NCI-H187 (cell line): ENCODE measurements around the gene ASPM.

Experiments
- DNase-seq, 2 experiments: peaks; one replicate each; lab custom pipeline; 2025; lab: John Stamatoyannopoulos, UW

Gene ASPM, protein sequence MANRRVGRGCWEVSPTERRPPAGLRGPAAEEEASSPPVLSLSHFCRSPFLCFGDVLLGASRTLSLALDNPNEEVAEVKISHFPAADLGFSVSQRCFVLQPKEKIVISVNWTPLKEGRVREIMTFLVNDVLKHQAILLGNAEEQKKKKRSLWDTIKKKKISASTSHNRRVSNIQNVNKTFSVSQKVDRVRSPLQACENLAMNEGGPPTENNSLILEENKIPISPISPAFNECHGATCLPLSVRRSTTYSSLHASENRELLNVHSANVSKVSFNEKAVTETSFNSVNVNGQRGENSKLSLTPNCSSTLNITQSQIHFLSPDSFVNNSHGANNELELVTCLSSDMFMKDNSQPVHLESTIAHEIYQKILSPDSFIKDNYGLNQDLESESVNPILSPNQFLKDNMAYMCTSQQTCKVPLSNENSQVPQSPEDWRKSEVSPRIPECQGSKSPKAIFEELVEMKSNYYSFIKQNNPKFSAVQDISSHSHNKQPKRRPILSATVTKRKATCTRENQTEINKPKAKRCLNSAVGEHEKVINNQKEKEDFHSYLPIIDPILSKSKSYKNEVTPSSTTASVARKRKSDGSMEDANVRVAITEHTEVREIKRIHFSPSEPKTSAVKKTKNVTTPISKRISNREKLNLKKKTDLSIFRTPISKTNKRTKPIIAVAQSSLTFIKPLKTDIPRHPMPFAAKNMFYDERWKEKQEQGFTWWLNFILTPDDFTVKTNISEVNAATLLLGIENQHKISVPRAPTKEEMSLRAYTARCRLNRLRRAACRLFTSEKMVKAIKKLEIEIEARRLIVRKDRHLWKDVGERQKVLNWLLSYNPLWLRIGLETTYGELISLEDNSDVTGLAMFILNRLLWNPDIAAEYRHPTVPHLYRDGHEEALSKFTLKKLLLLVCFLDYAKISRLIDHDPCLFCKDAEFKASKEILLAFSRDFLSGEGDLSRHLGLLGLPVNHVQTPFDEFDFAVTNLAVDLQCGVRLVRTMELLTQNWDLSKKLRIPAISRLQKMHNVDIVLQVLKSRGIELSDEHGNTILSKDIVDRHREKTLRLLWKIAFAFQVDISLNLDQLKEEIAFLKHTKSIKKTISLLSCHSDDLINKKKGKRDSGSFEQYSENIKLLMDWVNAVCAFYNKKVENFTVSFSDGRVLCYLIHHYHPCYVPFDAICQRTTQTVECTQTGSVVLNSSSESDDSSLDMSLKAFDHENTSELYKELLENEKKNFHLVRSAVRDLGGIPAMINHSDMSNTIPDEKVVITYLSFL (N-terminal part only)

DNA sequence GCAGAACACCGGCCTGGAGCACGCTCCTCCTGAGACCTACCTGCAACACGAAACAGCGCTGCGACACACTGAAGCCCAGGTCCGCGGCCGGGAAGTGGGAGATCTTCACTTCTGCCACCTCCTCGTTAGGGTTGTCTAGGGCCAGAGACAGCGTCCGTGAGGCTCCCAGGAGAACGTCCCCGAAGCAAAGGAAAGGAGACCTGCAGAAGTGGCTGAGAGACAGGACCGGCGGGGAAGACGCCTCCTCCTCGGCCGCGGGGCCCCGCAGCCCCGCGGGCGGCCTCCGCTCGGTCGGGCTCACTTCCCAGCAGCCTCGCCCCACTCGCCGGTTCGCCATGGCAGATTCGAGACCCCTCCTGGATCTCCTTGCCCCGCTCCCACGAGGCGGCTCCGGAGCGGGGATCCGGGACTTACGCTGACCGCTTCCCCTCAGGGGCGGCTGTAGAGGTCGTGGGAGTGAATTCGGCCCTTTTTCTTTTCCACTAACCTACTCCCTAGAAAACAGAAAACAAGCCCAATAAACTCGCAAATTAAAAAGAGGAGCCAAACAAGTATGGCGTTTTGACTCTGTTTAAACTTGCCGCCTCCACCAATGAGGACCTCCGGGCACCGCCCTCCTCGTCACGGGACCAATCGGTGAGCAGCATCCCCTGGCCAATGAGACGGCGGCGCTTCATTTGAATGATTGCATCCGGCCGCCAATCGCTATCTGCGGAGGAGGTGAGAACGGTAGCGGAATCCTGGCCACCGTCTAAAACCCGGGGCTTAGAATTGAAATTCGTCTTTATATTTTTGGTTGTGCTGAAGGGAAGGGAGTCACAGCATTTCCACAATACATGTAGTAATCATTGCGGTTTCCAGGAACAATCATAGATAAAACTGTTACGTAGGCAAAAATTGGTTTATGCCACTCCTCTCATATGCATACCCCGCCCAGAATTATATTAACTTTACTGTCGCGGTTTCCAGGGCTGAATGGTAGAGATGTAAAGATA lies at the start of gene ASPM:
ASPM (minus strand) TSS at position 569 of the 995 bp plus-strand sequence; CDS start at position 337, 232 bp downstream.
- DNase-seq: peak; percentile 73 to 76

DNA sequence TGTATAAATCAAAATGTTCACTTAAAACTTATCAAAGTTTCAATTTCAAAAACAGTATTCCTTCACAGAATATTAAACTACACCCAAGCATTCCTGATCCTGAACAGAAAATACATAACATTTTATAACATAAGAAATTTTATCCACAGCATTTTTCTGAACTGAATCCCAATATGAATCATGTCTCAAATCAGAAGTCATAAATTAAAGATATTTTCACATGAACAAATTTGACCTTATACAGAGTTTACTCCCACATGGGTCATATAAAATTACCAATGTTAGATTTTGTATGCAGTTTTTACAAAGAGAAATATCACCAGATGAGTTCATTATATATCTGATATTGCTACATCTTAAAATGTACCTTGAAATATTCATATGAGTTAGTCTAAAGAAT lies 48.6 kb upstream of the ASPM start:
- no peak for DNase-seq

DNA sequence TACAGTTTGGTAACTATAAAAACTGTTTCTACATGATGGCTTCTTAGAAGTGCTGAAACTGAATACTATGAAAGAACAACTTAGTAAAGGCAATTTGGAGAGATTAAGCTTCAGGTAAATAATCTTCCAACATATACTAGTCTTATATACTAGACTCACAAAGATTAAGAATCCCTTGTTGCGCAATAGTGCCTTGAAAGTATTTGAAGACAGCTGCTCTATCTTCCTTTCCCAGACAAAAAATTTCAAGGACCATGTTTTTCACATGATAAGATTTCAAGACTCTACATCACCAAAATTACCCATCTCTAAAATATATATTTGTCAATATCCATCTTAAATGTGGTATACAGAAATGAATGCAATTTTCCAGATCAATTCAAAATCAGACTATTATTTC lies 37.7 kb upstream of the ASPM start:
- no peak for DNase-seq

DNA sequence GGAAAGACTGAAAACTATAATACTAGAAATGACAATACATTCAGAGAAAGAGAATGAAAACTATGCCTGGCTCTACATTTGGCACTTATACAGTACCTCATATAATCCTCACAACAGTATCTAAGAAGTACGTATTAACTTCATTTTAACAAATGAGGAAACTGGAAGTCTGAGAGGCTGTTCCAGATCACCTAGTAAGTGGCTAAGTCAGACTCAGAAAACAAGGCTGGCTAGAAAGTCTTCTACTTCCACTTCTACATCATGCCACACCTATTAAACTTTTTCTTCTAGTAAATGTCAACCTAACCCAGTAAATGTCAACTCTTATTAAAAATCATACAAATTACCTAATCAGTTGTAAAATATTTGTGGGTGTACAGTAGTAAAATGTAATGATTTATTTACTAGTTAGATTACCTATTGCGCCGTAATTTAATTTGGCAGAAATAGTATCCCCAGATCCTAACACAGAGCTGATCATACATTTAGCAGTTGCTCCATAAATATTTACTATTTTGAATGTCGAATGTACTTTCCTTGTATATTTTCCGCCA lies 36.8 kb upstream of the ASPM start:
- DNase-seq: no peak

DNA sequence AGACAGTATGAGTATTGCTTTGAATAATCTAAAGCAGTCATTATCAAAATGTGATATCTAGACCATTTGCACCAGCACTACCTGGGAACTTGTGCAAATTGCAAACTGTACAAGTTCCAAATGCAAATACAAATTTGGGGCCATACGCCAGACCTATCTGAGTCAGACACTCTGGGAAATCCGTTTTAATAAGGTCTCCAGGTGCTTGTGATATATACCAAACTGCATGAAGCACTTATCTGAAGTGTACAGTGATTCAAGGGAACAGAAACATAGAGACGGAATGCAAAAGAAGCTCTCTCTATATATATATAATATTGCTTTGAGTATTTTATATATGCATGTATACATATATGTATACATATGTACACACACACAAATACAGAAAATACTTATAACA lies 36.2 kb upstream of the ASPM start:
- no peak for DNase-seq

DNA sequence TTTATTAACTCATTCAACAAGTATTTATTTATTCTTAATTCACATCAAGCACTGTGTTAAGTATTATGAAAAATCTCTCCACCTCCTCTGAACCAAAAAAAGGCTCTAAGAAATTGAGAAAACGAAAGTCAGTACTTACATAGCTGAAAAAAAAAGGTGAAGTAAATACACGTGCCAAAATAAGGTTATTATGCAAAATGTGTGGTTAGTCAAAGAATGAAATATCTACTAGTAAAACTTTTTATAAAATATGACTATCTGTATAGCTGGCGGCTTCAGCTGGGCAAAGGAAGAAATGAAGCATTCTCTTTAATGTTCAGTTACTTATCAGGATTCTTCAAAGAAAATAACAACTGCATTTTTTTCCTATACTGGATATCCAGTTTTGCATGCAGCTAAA lies 35.5 kb upstream of the ASPM start:
- no peak for DNase-seq

DNA sequence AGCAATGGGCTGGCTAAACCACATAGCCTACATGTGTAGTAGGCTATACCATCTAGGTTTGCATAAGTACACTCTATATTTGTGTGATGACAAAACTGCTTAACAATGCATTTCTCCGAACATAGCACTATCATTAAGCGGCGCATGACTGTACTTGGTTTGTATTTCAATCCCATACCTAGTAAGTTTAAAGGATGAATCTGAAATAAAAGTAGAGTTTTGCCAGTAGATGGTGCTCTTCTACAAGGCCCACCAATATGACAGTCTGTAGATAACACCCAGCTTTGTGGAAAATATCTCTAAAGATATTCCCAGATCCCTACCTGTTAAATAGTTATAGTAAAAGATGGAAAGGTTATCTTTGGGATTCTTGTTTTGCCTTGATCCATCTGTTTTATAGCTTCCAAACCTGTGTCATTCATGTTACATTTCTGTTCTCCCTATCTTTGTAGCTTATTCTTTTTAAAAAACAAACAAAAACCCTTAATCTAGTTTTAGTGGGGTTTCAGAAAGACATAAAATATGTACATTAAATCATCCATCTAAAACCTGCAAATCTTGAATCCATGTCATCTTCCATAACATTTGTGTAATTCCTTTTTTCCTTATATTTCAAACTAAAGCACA lies 33.9 kb upstream of the ASPM start:
- no peak for DNase-seq

DNA sequence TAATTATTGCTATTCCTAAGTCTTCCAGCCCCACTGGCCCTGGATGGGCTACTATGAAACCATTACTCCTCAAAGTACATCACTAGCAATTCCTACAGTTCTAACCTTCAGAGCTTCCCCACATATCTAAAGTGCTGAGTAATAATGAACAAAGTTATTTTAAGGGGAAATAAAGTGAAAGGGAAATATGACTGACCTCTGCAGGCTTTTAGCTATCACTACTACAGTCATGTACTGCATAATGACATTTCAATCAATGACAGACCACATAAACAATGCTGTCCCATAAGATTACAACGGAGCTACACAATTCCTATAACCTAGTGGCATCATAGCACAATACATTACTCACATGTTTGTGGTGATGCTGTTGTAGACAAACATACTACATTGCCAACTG lies 32.5 kb upstream of the ASPM start:
- no peak for DNase-seq

DNA sequence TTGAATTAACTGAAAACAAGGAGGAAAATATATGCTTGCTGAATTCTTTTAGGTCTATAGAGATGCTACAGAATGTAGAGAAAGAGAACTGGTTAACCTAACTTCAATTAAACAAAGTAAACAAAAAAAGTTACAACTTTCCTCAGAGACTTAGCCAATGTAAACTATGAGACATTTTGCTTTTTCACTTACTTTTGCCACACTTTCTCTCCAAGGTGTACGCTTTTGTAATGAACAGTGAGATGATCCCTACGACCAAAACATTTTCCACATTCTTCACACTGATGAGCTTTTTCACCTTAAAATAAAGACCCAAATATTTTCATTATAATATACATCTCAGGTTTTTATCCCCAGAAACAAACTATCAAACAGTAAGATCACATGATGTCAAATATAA lies 28.3 kb upstream of the ASPM start:
- DNase-seq: no peak

DNA sequence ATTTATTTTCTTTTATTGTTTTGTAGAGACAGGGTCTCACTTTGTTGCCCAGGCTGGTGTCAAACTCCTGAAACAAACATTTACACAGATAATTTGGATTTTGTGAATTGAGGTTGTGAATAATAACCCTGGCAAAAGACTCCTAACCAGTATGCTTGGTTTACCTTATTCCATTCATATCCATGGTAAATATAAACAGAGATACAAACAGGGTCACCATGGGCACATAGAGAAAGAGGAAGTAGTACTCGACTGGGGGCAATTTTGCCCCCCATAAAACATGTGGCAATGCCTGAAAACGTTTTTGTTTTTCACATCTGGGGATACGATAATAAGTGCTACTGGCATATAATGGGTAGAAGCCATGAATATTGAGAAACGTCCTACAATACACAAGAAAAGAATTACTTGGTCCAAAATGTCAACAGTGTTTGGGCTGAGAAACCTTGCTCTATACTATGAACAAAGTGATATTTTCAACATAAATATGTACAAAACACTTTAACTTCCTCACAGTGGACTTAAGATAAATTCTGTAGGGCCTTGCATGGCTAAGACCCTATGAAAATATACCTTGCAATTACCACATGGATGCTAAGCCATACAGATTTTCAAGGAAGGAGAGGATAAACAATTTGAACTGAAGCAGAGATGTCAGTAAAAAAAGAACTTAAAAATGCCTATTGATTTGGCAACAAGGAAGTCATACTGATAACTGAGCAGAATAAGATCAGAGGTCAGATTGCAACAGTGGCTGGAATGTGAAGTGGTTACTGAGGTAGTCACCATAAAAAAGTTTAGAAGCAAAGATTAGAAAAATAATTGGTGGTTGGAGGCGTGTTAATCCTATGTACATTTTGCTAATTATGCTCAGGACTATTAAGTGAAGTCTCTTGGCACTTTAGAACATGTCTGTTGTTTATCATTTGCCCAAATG lies 27.4 kb upstream of the ASPM start:
- DNase-seq: no peak

DNA sequence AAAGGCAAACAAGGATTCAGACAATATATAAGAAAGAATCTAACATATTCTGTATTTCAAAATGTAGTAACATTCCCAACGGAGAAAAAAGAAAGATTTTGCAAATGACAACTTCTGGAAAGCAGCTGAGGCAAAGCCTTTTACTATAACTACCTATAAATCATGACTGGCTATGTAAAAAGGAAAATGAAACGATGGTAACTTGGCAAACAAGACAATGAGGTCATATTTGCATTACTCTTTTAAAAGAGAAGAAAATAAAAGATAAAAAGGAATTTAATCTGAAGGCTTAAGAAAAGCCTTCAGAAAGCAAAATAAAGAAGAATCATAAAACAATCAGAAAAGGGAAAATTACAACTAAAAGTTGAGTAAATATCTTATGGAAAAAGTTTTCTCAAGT lies 25.1 kb upstream of the ASPM start:
- DNase-seq: no peak

DNA sequence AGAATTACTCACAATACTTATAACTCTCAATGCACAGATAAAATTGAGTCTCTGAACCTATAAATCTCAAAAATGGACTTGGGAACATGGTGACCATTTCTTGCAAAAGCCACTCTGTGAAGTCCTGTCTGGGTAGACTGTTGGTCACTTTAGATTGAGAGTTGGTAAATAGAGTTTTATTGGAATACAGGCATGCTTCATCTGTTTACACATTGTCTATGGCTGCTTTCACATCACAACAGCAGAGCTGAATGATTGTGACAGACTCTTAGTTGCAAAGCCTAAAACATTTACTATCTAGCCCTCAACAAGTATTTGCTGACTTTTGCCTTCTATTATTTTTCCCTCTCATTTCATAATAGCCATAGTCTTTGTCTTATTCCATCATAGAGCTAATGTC lies 24.1 kb upstream of the ASPM start:
- DNase-seq: no peak

DNA sequence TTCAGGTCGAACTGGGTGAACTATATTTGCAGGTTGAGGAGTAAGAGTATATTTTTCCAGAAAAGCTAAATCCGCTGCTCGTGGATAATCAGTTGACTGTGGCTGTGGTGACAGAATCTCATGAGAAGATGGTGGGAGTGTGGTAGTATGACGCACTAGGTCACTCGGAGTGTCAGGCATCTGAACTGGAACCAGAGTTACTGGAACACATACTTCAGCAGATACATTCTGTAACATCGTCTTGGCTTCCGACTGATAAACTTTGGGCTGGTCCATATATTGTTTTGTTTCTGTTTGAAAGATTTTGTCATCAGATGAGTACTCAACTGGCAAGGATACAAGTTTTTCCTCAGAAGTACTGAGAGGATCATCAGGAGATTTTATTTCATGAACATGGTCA lies 13.0 kb upstream of the ASPM start:
- no peak for DNase-seq

DNA sequence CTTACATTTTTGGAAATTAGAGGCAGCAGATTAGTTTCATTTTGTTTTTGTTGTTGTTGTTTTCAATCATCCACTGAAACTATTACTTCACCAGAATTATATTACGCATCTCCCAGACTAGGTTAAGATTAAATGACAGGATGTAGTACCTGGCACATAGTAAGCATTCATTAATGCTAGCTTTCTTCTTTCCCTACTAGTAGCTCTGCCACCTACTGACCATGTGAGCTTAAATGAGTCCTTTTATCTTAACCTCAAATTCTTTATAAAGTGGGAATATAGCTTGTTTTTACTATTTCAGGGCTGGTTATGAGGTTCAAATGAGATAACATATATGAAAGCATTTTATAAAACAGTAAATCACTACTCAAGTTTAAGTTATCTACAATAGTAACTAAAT lies 10.2 kb upstream of the ASPM start:
- no peak for DNase-seq

DNA sequence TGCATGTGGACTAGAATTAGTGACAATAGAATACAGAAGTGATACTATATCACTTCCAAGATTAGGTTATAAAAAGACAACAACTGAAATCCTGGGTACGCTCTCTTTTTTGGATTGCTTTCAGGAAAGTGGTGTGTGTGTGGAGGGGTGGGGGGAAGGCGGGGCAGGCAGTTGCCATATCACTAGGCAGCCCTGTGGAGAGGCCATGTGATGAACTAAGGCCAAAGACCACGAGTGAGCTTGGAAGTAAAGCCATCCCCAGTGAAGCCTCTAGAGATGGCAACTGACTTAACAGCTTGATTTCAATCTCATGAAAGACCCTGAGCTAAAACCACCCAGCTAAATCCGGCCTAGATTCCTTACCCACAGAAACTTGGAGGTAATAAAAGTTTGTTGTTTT lies 6.2 kb upstream of the ASPM start:
- DNase-seq: no peak

DNA sequence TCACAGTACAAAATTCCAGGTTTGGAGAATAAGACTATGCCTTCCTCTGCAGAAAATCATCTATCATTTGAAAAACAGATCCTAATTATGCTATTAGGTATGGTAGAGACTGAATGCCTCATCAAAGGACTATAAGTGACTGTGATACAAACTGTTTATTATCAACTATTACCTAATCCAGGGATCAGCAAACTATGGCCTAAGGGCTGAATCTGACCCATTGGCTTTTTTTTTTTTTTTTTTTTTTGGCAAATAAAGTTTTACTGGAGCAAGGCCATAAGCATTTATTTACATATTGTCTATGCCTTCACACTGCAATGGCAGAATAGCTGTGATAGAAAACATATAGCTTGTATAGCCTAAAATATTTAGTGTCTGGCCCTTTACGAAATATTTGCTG lies 4.7 kb upstream of the ASPM start:
- DNase-seq: no peak

DNA sequence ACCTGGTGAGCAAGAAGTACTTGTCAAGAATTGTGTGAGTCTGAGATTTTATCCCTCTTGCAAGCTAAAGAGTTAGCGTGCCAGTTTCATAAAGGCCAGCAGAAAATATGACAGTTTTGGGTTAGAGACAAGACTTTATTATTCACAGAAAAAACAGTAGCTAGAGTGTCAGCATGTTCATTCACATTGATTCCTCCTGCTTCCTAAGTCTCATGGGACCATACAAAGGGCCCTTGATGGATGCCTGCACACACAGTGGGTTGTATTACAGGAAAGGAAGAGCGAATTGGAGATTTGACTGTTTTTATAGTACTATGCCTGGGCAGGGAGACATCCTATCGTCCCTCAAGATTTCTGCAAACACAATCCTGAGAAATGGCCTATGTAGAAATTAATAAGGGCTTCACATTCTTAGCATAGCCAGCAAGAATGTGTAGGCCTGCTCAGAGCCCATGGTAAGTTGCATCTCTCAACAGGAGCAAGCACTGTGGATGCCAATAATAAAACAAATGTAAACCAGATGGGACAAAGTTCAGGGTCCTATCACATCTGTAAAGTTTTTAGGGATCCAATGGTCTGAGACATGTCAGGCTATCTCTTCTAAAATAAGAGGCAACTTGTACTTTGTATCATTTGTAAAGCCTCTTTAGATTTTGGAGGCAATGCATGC lies 4.0 kb upstream of the ASPM start:
- DNase-seq: no peak

DNA sequence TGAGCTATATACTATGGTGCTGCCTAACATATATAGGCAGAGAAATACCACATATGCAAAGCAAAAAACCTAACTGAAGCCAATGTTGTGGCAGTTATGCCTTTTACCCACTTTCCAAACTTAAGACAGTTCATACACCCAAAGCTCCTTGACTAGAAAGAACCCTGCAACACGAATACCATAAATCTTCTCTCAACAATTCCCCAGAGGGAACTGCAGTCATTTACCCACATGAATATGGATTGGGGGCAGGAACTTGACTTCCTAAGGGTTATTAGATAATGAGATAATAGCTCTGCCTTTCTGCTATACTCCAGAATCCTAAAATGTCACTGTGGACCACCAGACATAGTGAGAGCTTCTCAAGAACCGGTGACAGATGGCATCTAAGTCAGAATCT lies 2.9 kb upstream of the ASPM start:
- no peak for DNase-seq
